Peyer's patch (tissue), 4 donors: ENCODE data around the gene PBRM1.

Experiments
- CTCF ChIP-seq, 6 experiments: fragments of 450-650 bp in 4 of 6; fragments of 200-600 bp in 2 of 6; sonication (generic) in 1 of 6; IDR thresholded peaks; one replicate each; pipeline ENCODE4 v1.5.1; 2017 to 2019; ENCODE audit warnings: antibody characterized with exemption in 6 of 6, mild to moderate bottlenecking in 3 of 6, moderate library complexity in 1 of 6
- POLR2A ChIP-seq, 2 donors: fragments of 450-650 bp; IDR thresholded peaks; one replicate each; pipeline ENCODE4 v1.5.1; 2017; ENCODE audit warnings: antibody characterized with exemption in 2 of 2, mild to moderate bottlenecking in 2 of 2, moderate library complexity in 2 of 2

DNA sequence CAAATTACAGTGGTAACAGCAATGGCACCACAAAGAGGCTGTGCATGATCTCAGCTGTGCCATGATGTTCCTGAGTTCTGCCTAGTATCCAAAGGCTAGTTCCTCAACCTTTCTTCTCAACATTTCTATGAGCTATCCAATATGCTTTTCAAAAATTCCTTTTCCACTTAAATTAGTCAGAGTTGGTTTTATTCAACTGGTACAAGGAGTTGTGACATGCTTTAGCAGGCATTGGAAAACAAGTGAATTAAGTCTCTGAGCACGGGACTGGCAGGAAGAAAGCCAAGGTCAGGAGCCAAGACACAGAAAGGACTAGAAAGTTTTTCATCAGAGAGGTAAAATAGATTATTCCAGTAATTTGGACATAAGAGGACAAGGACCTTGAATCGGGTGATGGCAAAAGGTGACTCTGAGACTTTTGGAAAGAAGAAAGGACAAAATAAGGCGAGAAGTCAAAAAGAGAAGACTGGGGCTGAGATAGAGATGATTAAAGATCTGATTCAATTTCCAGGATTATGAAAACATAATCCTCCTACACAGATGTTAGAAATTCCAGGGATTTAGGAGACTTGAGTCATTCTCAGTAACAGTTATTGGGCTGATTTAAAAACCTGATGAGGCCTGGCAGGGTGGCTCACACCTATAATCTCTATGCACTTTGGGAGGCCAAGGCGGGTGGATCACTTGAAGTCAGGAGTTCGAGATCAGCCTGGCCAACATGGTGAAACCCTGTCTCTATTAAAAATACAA, 36.1 kb downstream of the PBRM1 start:
- TF ChIP-seq CTCF (IDR thresholded peaks at IDR 0.05) (no peak), POLR2A (IDR thresholded peaks at IDR 0.05) (no peak)
